WTC11 (cell line): ENCODE results near the gene MED19. TPM values are rescaled to one million over a fixed set of nuclear protein-coding genes. Genes with fewer than 3 reads are reported as not detected.

ENCODE experiments used
- ATAC-seq: fragments of 200-7000 bp; cut with Tn5 transposase; 2 replicates; pipeline ENCODE4 v1.10.0; 2021; ENCODE audit warnings: mild to moderate bottlenecking, moderate library complexity
- CTCF ChIA-PET: fragments of 300-600 bp; sonication (Branson Sonifier 250); formaldehyde crosslinking; loops from one replicate; lab custom pipeline; 2021; ENCODE audit warnings: antibody characterized with exemption; lab: Charles Lee
- POLR2A ChIA-PET: fragments of 350-600 bp; sonication (Branson Sonifier 250); formaldehyde crosslinking; loops from one replicate; lab custom pipeline; 2021; ENCODE audit warnings: antibody characterized with exemption; lab: Charles Lee
- DNase-seq: peaks from one replicate; pipeline ENCODE4 v3.0.0; 2021; ENCODE audit warnings: low spot score
- H3K27ac Mint-ChIP-seq: 2 replicates; pipeline ENCODE4 v1.8.0; 2021; ENCODE audit warnings: mixed read lengths
- H3K27me3 Mint-ChIP-seq: 2 replicates; pipeline ENCODE4 v1.8.0; 2021; ENCODE audit warnings: low read depth, mild to moderate bottlenecking, moderate library complexity, mixed read lengths
- H3K36me3 Mint-ChIP-seq: 2 replicates; pipeline ENCODE4 v1.8.0; 2021; ENCODE audit warnings: mixed read lengths
- H3K4me1 Mint-ChIP-seq: 2 replicates; pipeline ENCODE4 v1.8.0; 2022; ENCODE audit warnings: mixed read lengths
- H3K4me3 Mint-ChIP-seq: 2 replicates; pipeline ENCODE4 v1.8.0; 2021; ENCODE audit warnings: mild to moderate bottlenecking, moderate library complexity, mixed read lengths
- H3K9me3 Mint-ChIP-seq: 2 replicates; pipeline ENCODE4 v1.8.0; 2021; ENCODE audit warnings: mixed read lengths
- CREM ChIP-seq: sonication (generic); formaldehyde crosslinking; IDR thresholded peaks from 2 replicates; pipeline ENCODE4 v1.8.1; 2022; ENCODE audit warnings: mild to moderate bottlenecking, missing genetic modification reagents, moderate library complexity
- ETV6 ChIP-seq: sonication (generic); formaldehyde crosslinking; IDR thresholded peaks from 2 replicates; pipeline ENCODE4 v1.8.1; 2022; ENCODE audit warnings: mild to moderate bottlenecking, missing genetic modification reagents
- FOXJ3 ChIP-seq: sonication (generic); formaldehyde crosslinking; IDR thresholded peaks from 2 replicates; pipeline ENCODE4 v1.9.0; 2021; ENCODE audit warnings: missing genetic modification reagents, mild to moderate bottlenecking, borderline replicate concordance
- HMGA2 ChIP-seq: fragments of 250-450 bp; sonication (Bioruptor Pico); IDR thresholded peaks from 2 replicates; pipeline ENCODE4 v1.4.0; 2021; ENCODE audit warnings: mild to moderate bottlenecking, moderate library complexity
- NFYB ChIP-seq: sonication (generic); formaldehyde crosslinking; conservative IDR thresholded peaks from 2 replicates; pipeline ENCODE4 v1.8.0; 2022; ENCODE audit warnings: low read depth, missing genetic modification reagents
- NR2C2 ChIP-seq: sonication (generic); formaldehyde crosslinking; IDR thresholded peaks from 2 replicates; pipeline ENCODE4 v1.8.0; 2022; ENCODE audit warnings: mild to moderate bottlenecking, missing genetic modification reagents
- NR3C1 ChIP-seq: sonication (generic); formaldehyde crosslinking; conservative IDR thresholded peaks from 2 replicates; pipeline ENCODE4 v1.8.1; 2023; ENCODE audit warnings: low read depth, mild to moderate bottlenecking, missing genetic modification reagents
- SP1 ChIP-seq: sonication (generic); formaldehyde crosslinking; conservative IDR thresholded peaks from 2 replicates; pipeline ENCODE4 v1.8.1; 2022; ENCODE audit warnings: missing genetic modification reagents
- ZNF396 ChIP-seq: fragments of 250-450 bp; sonication (Bioruptor Pico); IDR thresholded peaks from 2 replicates; pipeline ENCODE4 v1.8.0; 2021; ENCODE audit warnings: mild to moderate bottlenecking, moderate library complexity, borderline replicate concordance
- total RNA-seq: library from RNA; stranded (reverse); gene quantifications from 3 replicates; pipeline ENCODE4 v1.2.3, GENCODE V29; 2021
- TF ChIP-seq, protein P1 (sequence below): fragments of 250-450 bp; sonication (Bioruptor Pico); IDR thresholded peaks from 2 replicates; pipeline ENCODE4 v1.9.0; 2021; ENCODE audit warnings: moderate library complexity, mild to moderate bottlenecking, inconsistent platforms, borderline replicate concordance
- TF ChIP-seq, protein P2 (sequence below): sonication (generic); formaldehyde crosslinking; IDR thresholded peaks from 2 replicates; pipeline ENCODE4 v1.8.1; 2022; ENCODE audit warnings: mild to moderate bottlenecking, moderate library complexity, missing genetic modification reagents
- TF ChIP-seq, protein P3 (sequence below): fragments of 250-450 bp; sonication (Bioruptor Pico); IDR thresholded peaks from 2 replicates; pipeline ENCODE4 v1.9.0; 2021; ENCODE audit warnings: mild to moderate bottlenecking, borderline replicate concordance
- TF ChIP-seq, protein P4 (sequence below): sonication (generic); formaldehyde crosslinking; IDR thresholded peaks from 2 replicates; pipeline ENCODE4 v1.8.1; 2022; ENCODE audit warnings: missing genetic modification reagents, borderline replicate concordance
- TF ChIP-seq, protein P5 (sequence below): sonication (generic); formaldehyde crosslinking; IDR thresholded peaks from 2 replicates; pipeline ENCODE4 v1.8.1; 2023; ENCODE audit warnings: mild to moderate bottlenecking, missing genetic modification reagents, moderate library complexity
- TF ChIP-seq, protein P6 (sequence below): fragments of 250-450 bp; sonication (Bioruptor Pico); IDR thresholded peaks from 2 replicates; pipeline ENCODE4 v1.9.0; 2021; ENCODE audit warnings: mild to moderate bottlenecking
- TF ChIP-seq, protein P7 (sequence below): fragments of 200-600 bp; IDR thresholded peaks from 2 replicates; pipeline ENCODE4 v1.8.0; 2022; ENCODE audit warnings: antibody characterized with exemption

Gene MED19
- total RNA-seq, 1 experiment from 2014 or later = 19.1 TPM

DNA sequence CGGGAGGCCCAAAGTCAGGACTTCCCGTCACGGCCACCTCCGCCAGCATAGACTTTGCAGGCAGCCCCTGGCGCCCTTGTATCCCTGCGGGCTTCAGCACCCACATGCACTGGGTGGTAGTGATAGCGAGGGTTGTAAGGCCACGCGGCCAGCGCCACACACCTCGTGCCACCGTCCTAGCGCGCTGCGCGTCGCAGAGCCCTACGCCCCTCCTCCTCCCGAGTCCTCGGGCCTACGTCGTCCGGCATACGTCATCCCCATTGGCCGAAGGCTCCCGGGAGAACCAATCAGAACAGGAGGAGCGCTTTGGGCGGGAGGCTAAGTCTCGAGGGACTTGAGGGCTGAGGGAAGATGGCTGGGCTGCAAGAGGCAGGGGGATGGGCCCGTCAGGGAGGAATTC is 40.9 kb upstream of the MED19 start:
- ATAC-seq = peak; percentile 59
- POLR2A ChIA-PET = interaction anchor here (1.0 kb wide), 1 partner anchor 12 kb away, joined by 3 read pairs; the partner anchor contains the start of gene SELENOH

DNA sequence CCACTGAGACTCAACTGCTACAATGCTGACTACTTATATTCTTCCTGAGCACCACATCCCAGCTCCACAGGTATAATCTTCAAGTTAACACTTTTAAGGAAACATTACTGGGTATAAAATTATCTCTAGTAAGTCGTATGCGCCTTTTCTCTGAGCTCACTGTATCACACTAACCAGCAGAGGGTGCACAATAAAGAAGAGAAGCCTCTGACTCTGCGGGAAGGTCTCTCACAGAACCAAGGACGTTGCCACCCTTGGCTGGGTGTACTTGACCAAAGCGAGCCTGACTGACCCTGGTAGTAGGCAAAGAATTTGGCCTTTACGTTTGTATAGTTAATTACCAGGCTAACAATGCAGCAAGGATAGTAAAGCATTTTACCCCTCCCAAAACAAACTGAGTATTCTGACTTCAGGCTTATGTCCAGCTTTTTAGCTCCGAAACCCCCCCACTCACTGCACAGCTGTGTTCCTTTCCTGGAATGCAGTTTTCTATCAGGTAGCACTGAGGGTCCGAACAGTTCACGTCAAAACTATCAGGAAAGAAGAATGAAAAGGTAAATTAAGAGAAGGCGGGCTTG is 39.8 kb upstream of the MED19 start, which contains the start of gene BTBD18:
Gene BTBD18, minus strand, starts transcription at position 144 of the 578 bp plus-strand sequence. CDS start 631 bp downstream, outside the sequence.
- peak within 1 kb of the TSS; percentile 75 for H3K27ac Mint-ChIP-seq
- DNase-seq = peak; percentile 32

More for the DNA sequence above, 40.9 kb upstream of the MED19 start:
- Mint-ChIP-seq H3K36me3 (no peaks in the 10 kb centered on the region), H3K27ac (no peak overlapping the region), H3K27me3 (no peaks in the 10 kb centered on the region), H3K9me3 (no peaks in the 10 kb centered on the region), H3K4me3 (no peak overlapping the region), H3K4me1 (peaks cover 21% of the 10 kb centered on the region)
- TF ChIP-seq, protein P1, sequence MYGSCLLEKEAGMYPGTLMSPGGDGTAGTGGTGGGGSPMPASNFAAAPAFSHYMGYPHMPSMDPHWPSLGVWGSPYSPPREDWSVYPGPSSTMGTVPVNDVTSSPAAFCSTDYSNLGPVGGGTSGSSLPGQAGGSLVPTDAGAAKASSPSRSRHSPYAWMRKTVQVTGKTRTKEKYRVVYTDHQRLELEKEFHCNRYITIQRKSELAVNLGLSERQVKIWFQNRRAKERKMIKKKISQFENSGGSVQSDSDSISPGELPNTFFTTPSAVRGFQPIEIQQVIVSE (CRISPR knock-in tag) = no peak
- TF ChIP-seq NR3C1 (CRISPR knock-in tag) (no peak), SP1 (no peak), HMGA2 (no peak), NFYB (CRISPR knock-in tag) (peak; percentile 59; the same call in 1 of the 2 replicates), ETV6 (no peak)
- TF ChIP-seq, protein P2, sequence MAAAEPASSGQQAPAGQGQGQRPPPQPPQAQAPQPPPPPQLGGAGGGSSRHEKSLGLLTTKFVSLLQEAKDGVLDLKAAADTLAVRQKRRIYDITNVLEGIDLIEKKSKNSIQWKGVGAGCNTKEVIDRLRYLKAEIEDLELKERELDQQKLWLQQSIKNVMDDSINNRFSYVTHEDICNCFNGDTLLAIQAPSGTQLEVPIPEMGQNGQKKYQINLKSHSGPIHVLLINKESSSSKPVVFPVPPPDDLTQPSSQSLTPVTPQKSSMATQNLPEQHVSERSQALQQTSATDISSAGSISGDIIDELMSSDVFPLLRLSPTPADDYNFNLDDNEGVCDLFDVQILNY = no peak
- peak; percentile 39 for DNase-seq
- CTCF ChIA-PET = interaction anchor here (2.2 to 3.6 kb wide), 4 partner anchors 9 to 49 kb away, joined by 20 to 186 read pairs (median 26); partner anchors contain the start of gene CTNND1

DNA sequence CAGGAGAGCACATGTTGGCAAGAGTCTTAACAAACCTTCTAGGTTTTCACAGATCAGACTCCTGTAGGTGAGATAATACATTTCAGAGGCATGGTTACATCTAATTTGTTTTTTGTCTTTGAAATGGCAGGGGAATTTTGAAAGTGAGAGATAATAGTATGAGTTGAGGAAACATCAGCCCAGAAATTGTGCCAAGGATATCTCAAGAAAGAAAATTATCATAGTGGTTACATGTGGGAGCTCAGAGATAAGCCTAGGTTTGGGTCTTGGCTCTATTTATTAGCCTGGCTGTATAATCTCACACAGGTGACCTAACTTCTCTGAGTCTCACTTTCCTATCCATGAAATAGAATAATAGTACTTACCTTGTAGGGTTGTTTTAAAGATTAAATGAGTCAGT is 39.2 kb upstream of the MED19 start:
- H3K36me3 Mint-ChIP-seq = no peaks in the 10 kb centered on the region
- H3K27ac Mint-ChIP-seq = no peak overlapping the region
- ATAC-seq = no peak
- no peak for TF ChIP-seq FOXJ3
- no peak for TF ChIP-seq SP1
- TF ChIP-seq, protein P3, sequence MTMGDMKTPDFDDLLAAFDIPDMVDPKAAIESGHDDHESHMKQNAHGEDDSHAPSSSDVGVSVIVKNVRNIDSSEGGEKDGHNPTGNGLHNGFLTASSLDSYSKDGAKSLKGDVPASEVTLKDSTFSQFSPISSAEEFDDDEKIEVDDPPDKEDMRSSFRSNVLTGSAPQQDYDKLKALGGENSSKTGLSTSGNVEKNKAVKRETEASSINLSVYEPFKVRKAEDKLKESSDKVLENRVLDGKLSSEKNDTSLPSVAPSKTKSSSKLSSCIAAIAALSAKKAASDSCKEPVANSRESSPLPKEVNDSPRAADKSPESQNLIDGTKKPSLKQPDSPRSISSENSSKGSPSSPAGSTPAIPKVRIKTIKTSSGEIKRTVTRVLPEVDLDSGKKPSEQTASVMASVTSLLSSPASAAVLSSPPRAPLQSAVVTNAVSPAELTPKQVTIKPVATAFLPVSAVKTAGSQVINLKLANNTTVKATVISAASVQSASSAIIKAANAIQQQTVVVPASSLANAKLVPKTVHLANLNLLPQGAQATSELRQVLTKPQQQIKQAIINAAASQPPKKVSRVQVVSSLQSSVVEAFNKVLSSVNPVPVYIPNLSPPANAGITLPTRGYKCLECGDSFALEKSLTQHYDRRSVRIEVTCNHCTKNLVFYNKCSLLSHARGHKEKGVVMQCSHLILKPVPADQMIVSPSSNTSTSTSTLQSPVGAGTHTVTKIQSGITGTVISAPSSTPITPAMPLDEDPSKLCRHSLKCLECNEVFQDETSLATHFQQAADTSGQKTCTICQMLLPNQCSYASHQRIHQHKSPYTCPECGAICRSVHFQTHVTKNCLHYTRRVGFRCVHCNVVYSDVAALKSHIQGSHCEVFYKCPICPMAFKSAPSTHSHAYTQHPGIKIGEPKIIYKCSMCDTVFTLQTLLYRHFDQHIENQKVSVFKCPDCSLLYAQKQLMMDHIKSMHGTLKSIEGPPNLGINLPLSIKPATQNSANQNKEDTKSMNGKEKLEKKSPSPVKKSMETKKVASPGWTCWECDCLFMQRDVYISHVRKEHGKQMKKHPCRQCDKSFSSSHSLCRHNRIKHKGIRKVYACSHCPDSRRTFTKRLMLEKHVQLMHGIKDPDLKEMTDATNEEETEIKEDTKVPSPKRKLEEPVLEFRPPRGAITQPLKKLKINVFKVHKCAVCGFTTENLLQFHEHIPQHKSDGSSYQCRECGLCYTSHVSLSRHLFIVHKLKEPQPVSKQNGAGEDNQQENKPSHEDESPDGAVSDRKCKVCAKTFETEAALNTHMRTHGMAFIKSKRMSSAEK (CRISPR knock-in tag) = no peak
- TF ChIP-seq ZNF396 (CRISPR knock-in tag) = no peak
- TF ChIP-seq NR2C2 (CRISPR knock-in tag) = no peak
- TF ChIP-seq, protein P4, sequence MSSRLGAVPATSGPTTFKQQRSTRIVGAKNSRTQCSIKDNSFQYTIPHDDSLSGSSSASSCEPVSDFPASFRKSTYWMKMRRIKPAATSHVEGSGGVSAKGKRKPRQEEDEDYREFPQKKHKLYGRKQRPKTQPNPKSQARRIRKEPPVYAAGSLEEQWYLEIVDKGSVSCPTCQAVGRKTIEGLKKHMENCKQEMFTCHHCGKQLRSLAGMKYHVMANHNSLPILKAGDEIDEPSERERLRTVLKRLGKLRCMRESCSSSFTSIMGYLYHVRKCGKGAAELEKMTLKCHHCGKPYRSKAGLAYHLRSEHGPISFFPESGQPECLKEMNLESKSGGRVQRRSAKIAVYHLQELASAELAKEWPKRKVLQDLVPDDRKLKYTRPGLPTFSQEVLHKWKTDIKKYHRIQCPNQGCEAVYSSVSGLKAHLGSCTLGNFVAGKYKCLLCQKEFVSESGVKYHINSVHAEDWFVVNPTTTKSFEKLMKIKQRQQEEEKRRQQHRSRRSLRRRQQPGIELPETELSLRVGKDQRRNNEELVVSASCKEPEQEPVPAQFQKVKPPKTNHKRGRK = no peak
- TF ChIP-seq, protein P5, sequence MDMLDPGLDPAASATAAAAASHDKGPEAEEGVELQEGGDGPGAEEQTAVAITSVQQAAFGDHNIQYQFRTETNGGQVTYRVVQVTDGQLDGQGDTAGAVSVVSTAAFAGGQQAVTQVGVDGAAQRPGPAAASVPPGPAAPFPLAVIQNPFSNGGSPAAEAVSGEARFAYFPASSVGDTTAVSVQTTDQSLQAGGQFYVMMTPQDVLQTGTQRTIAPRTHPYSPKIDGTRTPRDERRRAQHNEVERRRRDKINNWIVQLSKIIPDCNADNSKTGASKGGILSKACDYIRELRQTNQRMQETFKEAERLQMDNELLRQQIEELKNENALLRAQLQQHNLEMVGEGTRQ (CRISPR knock-in tag) = no peak
- TF ChIP-seq, protein P6, sequence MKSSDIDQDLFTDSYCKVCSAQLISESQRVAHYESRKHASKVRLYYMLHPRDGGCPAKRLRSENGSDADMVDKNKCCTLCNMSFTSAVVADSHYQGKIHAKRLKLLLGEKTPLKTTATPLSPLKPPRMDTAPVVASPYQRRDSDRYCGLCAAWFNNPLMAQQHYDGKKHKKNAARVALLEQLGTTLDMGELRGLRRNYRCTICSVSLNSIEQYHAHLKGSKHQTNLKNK = no peak
- no peak for TF ChIP-seq HMGA2
- TF ChIP-seq, all 79 proteins: peak for 0
- CTCF ChIA-PET = interaction anchor here (0.6 to 3.6 kb wide), 20 partner anchors 9 to 1435 kb away, joined by 3 to 186 read pairs (median 6); partner anchors contain the start of genes CTNND1 and SELENOH
- POLR2A ChIA-PET = interaction anchor here (1.4 kb wide), 2 partner anchors 27 to 49 kb away, joined by 10 to 13 read pairs; no protein-coding TSS in a partner anchor
- Mint-ChIP-seq H3K9me3 (no peaks in the 10 kb centered on the region), H3K4me3 (no peak overlapping the region), H3K4me1 (peaks cover 21% of the 10 kb centered on the region), H3K27me3 (no peaks in the 10 kb centered on the region)
- no peak for DNase-seq

More for the DNA sequence above, 39.8 kb upstream of the MED19 start, which contains the start of gene BTBD18:
- H3K27me3 Mint-ChIP-seq = no peaks in the 10 kb centered on the region
- H3K36me3 Mint-ChIP-seq = no peaks in the 10 kb centered on the region
- CTCF ChIA-PET = interaction anchor here (0.6 to 3.6 kb wide), 22 partner anchors 10 to 1435 kb away, joined by 3 to 186 read pairs (median 4); partner anchors contain the start of genes CTNND1 and SELENOH
- peaks cover 21% of the 10 kb centered on the region for H3K4me1 Mint-ChIP-seq
- TF ChIP-seq, protein P7, sequence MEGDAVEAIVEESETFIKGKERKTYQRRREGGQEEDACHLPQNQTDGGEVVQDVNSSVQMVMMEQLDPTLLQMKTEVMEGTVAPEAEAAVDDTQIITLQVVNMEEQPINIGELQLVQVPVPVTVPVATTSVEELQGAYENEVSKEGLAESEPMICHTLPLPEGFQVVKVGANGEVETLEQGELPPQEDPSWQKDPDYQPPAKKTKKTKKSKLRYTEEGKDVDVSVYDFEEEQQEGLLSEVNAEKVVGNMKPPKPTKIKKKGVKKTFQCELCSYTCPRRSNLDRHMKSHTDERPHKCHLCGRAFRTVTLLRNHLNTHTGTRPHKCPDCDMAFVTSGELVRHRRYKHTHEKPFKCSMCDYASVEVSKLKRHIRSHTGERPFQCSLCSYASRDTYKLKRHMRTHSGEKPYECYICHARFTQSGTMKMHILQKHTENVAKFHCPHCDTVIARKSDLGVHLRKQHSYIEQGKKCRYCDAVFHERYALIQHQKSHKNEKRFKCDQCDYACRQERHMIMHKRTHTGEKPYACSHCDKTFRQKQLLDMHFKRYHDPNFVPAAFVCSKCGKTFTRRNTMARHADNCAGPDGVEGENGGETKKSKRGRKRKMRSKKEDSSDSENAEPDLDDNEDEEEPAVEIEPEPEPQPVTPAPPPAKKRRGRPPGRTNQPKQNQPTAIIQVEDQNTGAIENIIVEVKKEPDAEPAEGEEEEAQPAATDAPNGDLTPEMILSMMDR = peak; percentile 24; the same call in 1 of the 2 replicates
- TF ChIP-seq CREM (CRISPR knock-in tag) = no peak
- TF ChIP-seq, all 79 proteins: peak for 1
- POLR2A ChIA-PET = interaction anchor here (0.6 to 1.4 kb wide), 5 partner anchors 9 to 769 kb away, joined by 3 to 13 read pairs (median 3); partner anchors contain the start of gene SELENOH
- Mint-ChIP-seq H3K9me3 (no peaks in the 10 kb centered on the region), H3K4me3 (no peak within 1 kb of the TSS)
- ATAC-seq = peak; percentile 86
